ENCODE results near the gene DRD2.

GRCh38 chr11:113373981-113374560, 101.1 kb downstream of the DRD2 start:
- no peak for TF ChIP-seq POLR2A (IDR thresholded peaks at IDR 0.05)
- TF ChIP-seq, protein P1, sequence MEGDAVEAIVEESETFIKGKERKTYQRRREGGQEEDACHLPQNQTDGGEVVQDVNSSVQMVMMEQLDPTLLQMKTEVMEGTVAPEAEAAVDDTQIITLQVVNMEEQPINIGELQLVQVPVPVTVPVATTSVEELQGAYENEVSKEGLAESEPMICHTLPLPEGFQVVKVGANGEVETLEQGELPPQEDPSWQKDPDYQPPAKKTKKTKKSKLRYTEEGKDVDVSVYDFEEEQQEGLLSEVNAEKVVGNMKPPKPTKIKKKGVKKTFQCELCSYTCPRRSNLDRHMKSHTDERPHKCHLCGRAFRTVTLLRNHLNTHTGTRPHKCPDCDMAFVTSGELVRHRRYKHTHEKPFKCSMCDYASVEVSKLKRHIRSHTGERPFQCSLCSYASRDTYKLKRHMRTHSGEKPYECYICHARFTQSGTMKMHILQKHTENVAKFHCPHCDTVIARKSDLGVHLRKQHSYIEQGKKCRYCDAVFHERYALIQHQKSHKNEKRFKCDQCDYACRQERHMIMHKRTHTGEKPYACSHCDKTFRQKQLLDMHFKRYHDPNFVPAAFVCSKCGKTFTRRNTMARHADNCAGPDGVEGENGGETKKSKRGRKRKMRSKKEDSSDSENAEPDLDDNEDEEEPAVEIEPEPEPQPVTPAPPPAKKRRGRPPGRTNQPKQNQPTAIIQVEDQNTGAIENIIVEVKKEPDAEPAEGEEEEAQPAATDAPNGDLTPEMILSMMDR (IDR thresholded peaks at IDR 0.05) = no peak
